ENCODE measurements around the gene SETD6. TPM values are rescaled to one million over a fixed set of nuclear protein-coding genes. Genes with fewer than 3 reads are reported as not detected.

The SETD6 gene
- total and polyA plus RNA-seq, 2 of the 13 experiments (the other 11 are each of a cell fraction or from before 2014, with no cell fraction given) = 24.0 to 25.7 TPM

GRCh38 chr16:58481931-58482330, 33.4 kb upstream of the SETD6 start (continued):
- TF ChIP-seq ZNF260 (CRISPR knock-in tag; IDR thresholded peaks at IDR 0.05; ENCODE audit: borderline replicate concordance, low read depth) (no peak), ZNF121 (CRISPR knock-in tag; IDR thresholded peaks at IDR 0.05) (no peak), ZKSCAN1 (IDR thresholded peaks at IDR 0.05; ENCODE audit: low read length) (no peak), PHF21A (CRISPR knock-in tag; IDR thresholded peaks at IDR 0.05) (no peak)

GRCh38 chr16:58485184-58485887, 30.0 kb upstream of the SETD6 start:
- Histone ChIP-seq H3K4me1 (ENCODE audit: insufficient read depth, low read length) (no peaks in the 10 kb centered on the region), H3K4me3 (replicated peaks in 1 of 3; ENCODE audit: insufficient read depth in 1 of 3, low read depth in 2 of 3, low read length in 3 of 3) (no peak overlapping the region), H4K20me1 (ENCODE audit: insufficient read depth, low read length) (peaks cover 3% of the 10 kb centered on the region; the same call in 1 of the 2 replicates), H3K36me3 (replicated peaks in 1 of 2; ENCODE audit: control insufficient read depth in 1 of 2, insufficient read depth in 2 of 2, low read length in 2 of 2) (no peaks in the 10 kb centered on the region), H3K9ac (ENCODE audit: insufficient read depth, low read depth, low read length) (no peak overlapping the region), H3K27ac (ENCODE audit: extremely low read length, insufficient read depth, low read length) (no peak overlapping the region), H3K9me3 (ENCODE audit: low read length) (no peaks in the 10 kb centered on the region), H3K4me2 (ENCODE audit: low read depth, low read length) (no peak overlapping the region), H3K79me2 (ENCODE audit: insufficient read depth, low read length) (no peaks in the 10 kb centered on the region), H2AFZ (ENCODE audit: low read length) (no peak overlapping the region), H3K27me3 (ENCODE audit: control insufficient read depth in 1 of 2, insufficient read depth in 2 of 2, low read length in 2 of 2) (peaks cover 2 to 14% of the 10 kb centered on the region in 2 experiments; a peak in 3 of 5 replicates)
- ChIA-PET POLR2A (no interaction called here), CTCF (ENCODE audit: low intra/inter-chr PET ratio, low total read pairs) (interaction anchor here (5.0 kb wide), 1 partner anchor 149 kb away, joined by 66 read pairs; no protein-coding TSS in a partner anchor)
- intact Hi-C loops (cut with micrococcal nuclease; ENCODE audit: unreplicated experiment) = loop anchor here (5.0 kb wide), 1 partner anchor 463 kb away; no protein-coding TSS in a partner anchor
- 48% methylated on average over 11 of the region's 11 CpGs for WGBS (ENCODE audit: low lambda C conversion rate)
- DNase-seq (ENCODE audit: low spot score) (no peak), ATAC-seq (no peak), FAIRE-seq (no peak)
- in situ Hi-C loops (cut with HindIII; ENCODE audit: extremely low pct_ligation_motif_present, low pct_unique_long_range_greater_than_20kb) = loop anchor here (5.0 kb wide), 1 partner anchor 148 kb away; no protein-coding TSS in a partner anchor
- BruUV-seq (replicated peaks) = no TSS peak
- TF ChIP-seq CREBL2 (CRISPR knock-in tag; IDR thresholded peaks at IDR 0.05; ENCODE audit: borderline replicate concordance) = no peak
- TF ChIP-seq TOE1 (CRISPR knock-in tag; IDR thresholded peaks at IDR 0.05) = no peak
- TF ChIP-seq ZNF75D (CRISPR knock-in tag; IDR thresholded peaks at IDR 0.05; ENCODE audit: borderline replicate concordance) = no peak
- no peak for TF ChIP-seq SRSF4 (IDR thresholded peaks at IDR 0.05; ENCODE audit: low read depth, low read length, poor library complexity, severe bottlenecking)
- TF ChIP-seq NFAT5 (CRISPR knock-in tag; IDR thresholded peaks at IDR 0.05) = no peak
- no peak for TF ChIP-seq ZNF282 (IDR thresholded peaks at IDR 0.05; ENCODE audit: partially characterized antibody)
- no peak for TF ChIP-seq ZNF280B (CRISPR knock-in tag; IDR thresholded peaks at IDR 0.05; ENCODE audit: borderline replicate concordance)
- TF ChIP-seq ZNF20 (CRISPR knock-in tag; IDR thresholded peaks at IDR 0.05) = no peak
- no peak for TF ChIP-seq ATAD3A (CRISPR knock-in tag; IDR thresholded peaks at IDR 0.05)
- no peak for TF ChIP-seq ZNF180 (CRISPR knock-in tag; IDR thresholded peaks at IDR 0.05; ENCODE audit: borderline replicate concordance, low read depth)
- TF ChIP-seq ZNF83 (CRISPR knock-in tag; IDR thresholded peaks at IDR 0.05; ENCODE audit: borderline replicate concordance) = no peak

Measured in HepG2 (cell line).